GM18505 (cell line): ENCODE data around the gene RSBN1.

Experiments used
- ATAC-seq: cut with Tn5 transposase; IDR thresholded peaks from one replicate; pipeline ENCODE4 v1.9.1; 2021; ENCODE audit not compliant: unreplicated experiment
- POLR2A ChIP-seq: IDR thresholded peaks from 4 replicates; pipeline ENCODE4 v1.6.1; 2011; ENCODE audit warnings: borderline replicate concordance; ENCODE audit not compliant: insufficient read depth, insufficient read length; ENCODE audit errors: extremely low read depth

The RSBN1 gene

GRCh38 chr1:113782406-113782805 lies 29.9 kb downstream of the RSBN1 start:
- no peak for TF ChIP-seq POLR2A
- no peak for ATAC-seq

- TF ChIP-seq POLR2A: no peak
- no peak for ATAC-seq
Measured at GRCh38 chr1:113780374-113781146, 31.7 kb downstream of the RSBN1 start.

- ATAC-seq: no peak
- TF ChIP-seq POLR2A: no peak
Measured at GRCh38 chr1:113779542-113779941, 32.7 kb downstream of the RSBN1 start.

- no peak for ATAC-seq
- TF ChIP-seq POLR2A: no peak
Measured at GRCh38 chr1:113777561-113777960, 34.7 kb downstream of the RSBN1 start.

DNA sequence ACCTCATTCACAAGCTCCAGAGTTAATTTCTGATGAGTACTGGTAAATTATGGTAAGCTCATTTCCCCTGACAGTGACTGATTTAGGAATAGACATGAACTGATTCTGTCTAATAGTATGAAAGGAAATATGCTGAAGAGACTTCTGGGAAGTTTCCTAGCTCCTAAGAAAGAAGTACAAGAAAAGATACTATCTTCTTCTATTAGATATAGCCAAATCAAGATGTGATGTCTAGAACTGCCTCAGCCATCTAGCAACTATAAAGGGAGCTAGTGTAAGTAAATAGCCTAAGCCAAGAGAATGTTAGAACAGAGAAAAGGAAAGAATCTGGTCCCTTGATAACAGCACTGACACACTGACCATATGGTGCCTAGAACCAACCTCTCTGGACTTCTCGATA lies 42.2 kb downstream of the RSBN1 start:
- no peak for TF ChIP-seq POLR2A

DNA sequence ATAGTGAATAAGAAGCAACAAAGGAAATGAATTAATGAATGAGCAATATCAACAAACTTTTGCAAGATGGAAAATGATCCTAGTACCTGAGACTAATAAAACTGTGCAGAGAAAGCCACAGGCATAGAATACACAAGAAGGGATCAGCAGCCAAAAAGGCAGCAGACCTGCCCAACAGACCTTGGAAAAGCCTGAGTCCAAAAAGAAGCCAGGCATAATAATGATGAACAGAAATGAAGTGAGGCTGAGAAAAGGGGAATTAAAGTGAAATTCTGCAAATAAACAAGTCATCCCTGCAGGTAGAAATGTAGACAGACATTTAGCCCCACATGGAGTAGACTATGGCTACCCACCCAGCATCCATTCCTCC lies 42.7 kb downstream of the RSBN1 start:
- ATAC-seq: no peak
- TF ChIP-seq POLR2A: no peak

More for the DNA sequence above, 42.2 kb downstream of the RSBN1 start:
- no peak for ATAC-seq

DNA sequence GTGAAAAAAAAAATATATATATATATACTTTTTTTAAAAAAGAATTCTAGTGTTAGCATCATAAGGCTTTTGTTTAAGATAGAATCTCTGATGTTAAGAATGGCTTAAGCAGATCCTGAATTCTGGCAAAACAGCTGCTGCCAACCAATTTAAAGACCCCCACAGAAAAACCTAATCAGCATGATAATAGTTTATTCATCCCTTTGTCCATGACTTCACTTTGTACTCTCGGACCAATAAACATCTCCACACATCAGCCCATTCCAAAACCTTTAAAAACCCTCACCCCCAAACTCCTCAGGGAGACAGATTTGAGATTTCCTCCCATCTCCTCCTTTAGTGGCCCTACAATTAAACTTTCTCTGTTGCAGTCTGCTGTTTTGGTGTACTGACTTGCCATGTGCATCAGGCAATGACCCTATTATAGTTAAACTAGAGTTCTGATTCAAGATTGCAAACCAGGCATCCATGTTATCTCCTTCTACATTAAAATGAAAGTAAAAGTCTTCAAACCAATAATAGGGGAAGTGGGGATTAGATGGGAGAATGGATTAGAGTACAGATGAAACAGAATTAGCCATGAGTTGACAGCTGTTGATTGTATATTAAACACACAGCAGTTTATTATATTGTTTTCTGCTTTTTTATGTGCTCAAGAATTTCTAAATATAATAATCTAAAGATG lies 43.2 kb downstream of the RSBN1 start:
- ATAC-seq: no peak
- no peak for TF ChIP-seq POLR2A

DNA sequence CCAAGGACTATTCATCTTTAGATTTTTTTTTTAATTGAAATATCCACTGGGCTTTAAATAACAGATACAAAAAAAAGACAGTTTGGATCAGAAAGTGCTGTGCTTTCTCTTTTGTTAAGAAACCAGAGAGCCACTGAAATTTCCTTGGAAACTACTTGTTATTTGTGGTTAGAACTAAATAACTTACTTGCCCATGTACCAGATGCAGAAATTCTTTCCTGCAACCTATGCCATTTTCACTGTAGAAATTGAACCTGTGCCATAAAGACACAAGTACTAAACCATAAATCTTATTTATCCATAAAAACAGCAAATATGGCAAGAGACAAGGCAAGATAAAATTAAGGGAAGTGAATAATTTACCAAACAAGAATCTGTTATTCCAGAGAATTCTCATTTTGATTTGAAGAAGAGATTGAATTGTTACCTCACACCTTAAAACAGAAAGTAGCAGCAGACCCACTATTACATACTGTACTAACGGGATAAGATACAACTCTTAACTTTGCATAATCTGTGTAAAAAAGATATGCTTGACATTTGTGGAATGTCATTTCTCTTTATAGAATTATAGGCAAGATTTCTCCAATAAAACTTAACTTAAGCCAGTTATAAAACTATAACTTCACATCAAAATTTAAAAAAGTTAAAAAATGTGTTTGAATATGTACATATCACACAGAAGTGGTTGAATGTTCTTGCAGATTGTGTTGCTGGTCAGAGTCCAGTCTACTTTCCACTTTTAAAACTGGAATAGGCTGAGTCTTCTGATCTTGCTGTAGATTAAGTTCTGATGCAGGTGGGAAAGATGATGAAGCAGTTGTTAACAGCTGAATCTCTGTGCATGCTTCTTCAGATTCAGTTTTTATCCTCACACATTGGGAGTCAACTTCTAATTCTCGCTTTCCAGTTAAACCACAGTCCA lies 46.7 kb downstream of the RSBN1 start:
- no peak for ATAC-seq
- TF ChIP-seq POLR2A: no peak

DNA sequence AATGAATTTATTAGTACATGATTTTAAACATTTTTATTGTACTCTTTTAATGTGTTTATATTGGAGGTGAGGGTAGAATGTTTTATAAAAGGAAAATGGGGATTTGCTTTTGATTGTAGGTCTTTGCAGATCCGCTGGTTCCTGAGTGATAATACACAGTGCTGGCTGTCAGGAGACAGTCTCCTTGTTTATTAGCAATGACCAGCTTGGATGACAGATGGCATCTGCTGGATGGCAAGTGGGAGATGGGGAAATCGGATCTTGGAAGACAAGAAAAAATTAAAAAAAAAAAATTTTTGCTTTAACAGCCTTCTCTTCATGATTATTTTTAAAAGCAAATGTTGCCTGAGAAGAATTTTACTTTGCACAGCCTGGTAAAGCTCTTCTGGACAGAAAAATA lies 48.6 kb downstream of the RSBN1 start:
- no peak for TF ChIP-seq POLR2A
- ATAC-seq: no peak

DNA sequence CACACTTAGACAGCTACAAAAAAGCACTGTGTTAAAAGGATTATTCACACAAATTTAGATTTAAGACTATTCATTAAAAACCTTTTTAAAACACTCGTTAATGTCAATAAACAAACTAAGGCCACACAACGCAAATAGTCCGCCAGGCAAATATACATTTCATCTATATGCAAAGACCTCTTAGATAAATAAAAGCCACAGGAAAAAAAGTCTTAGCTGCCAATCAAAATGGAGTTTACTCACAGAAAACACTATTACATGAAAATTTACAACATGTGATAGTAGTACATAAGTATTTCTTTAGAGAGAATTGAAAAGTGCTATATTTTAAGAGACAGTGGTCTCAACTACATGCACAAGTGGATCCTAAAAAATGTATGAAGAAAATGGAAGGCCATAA lies 50.3 kb downstream of the RSBN1 start:
- no peak for TF ChIP-seq POLR2A
- no peak for ATAC-seq

- no peak for ATAC-seq
- no peak for TF ChIP-seq POLR2A
Measured at GRCh38 chr1:113760102-113761080, 51.9 kb downstream of the RSBN1 start.

GRCh38 chr1:113759333-113760101 lies 52.8 kb downstream of the RSBN1 start, which contains the start of gene PHTF1:
Gene PHTF1, minus strand, starts transcription at chr1:113759486. Its CDS starts 783 bp downstream, at chr1:113758703.
- peak; percentile 78 for ATAC-seq
- TF ChIP-seq POLR2A: peak; percentile 94
